Peyer's patch (tissue), 4 donors: ENCODE results near the gene PRKCA. TPM values are rescaled to one million over a fixed set of nuclear protein-coding genes. Genes with fewer than 3 reads are reported as not detected.

Source experiments
- DNase-seq, 3 donors: peaks; one replicate each; pipeline ENCODE4 v3.0.0-alpha.2; 2017 to 2019
- H3K27ac ChIP-seq, 4 donors: fragments of 200-600 bp; sonication (generic); one replicate each; pipeline ENCODE4 v1.5.1; 2016 to 2019
- H3K27me3 ChIP-seq, 2 donors: fragments of 200-600 bp; sonication (generic); one replicate each; pipeline ENCODE4 v1.5.1; 2019
- H3K36me3 ChIP-seq, 3 donors: fragments of 200-600 bp; sonication (generic); one replicate each; pipeline ENCODE4 v1.5.1; 2016 to 2019
- H3K4me1 ChIP-seq, 4 donors: fragments of 200-600 bp; sonication (generic); one replicate each; pipeline ENCODE4 v1.5.1; 2016 to 2019
- H3K4me3 ChIP-seq, 4 donors: fragments of 200-600 bp; sonication (generic); 1 replicate in 3 of 4; 2 replicates in 1 of 4; pipeline ENCODE4 v1.5.1; 2016 to 2019; ENCODE audit warnings: mild to moderate bottlenecking in 1 of 4
- H3K9me3 ChIP-seq, 4 donors: fragments of 200-600 bp; sonication (generic); one replicate each; pipeline ENCODE4 v1.5.1; 2016 to 2019; ENCODE audit warnings: mild to moderate bottlenecking in 1 of 4
- POLR2A ChIP-seq, 2 donors: fragments of 450-650 bp; IDR thresholded peaks; one replicate each; pipeline ENCODE4 v1.5.1; 2017; ENCODE audit warnings: antibody characterized with exemption in 2 of 2, mild to moderate bottlenecking in 2 of 2, moderate library complexity in 2 of 2
- total RNA-seq, 4 donors: library from RNA; depleted of rRNA; stranded (reverse); fragments of >200 nt; gene quantifications; one replicate each; pipeline ENCODE4 v1.1.0, GENCODE V29; 2016
- TF ChIP-seq, protein P1 (sequence below), 6 experiments: fragments of 450-650 bp in 4 of 6; fragments of 200-600 bp in 2 of 6; sonication (generic) in 1 of 6; IDR thresholded peaks; one replicate each; pipeline ENCODE4 v1.5.1; 2017 to 2019; ENCODE audit warnings: antibody characterized with exemption in 6 of 6, mild to moderate bottlenecking in 3 of 6, moderate library complexity in 1 of 6

Gene PRKCA
- total RNA-seq, 4 donors from 2014 or later, result 32.2 to 47.0 (median 43.5) TPM

DNA sequence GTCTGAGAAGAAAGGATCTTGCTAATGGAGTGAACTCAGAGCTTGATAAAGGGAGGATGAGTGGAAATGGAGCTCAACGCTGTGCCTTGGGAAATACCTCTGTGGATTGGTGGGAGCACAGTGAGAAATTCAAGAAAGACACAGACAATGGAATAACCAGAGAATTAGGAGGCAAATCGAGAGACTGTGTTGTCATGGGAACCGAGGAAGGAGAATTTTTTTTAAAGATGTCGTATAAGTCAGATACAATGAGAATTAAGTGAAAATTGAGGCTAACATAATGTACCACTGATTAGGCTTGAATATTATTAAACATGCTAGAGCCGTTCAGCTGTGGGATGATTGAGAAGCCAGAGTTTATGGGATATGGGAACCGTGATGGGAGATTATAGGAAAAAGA is 134.2 kb downstream of the PRKCA start:
- no peak overlapping the region for H3K27ac ChIP-seq
- H3K4me3 ChIP-seq, result no peak overlapping the region
- no peak for DNase-seq
- TF ChIP-seq POLR2A (IDR thresholded peaks at IDR 0.05), result no peak
- TF ChIP-seq, protein P1, sequence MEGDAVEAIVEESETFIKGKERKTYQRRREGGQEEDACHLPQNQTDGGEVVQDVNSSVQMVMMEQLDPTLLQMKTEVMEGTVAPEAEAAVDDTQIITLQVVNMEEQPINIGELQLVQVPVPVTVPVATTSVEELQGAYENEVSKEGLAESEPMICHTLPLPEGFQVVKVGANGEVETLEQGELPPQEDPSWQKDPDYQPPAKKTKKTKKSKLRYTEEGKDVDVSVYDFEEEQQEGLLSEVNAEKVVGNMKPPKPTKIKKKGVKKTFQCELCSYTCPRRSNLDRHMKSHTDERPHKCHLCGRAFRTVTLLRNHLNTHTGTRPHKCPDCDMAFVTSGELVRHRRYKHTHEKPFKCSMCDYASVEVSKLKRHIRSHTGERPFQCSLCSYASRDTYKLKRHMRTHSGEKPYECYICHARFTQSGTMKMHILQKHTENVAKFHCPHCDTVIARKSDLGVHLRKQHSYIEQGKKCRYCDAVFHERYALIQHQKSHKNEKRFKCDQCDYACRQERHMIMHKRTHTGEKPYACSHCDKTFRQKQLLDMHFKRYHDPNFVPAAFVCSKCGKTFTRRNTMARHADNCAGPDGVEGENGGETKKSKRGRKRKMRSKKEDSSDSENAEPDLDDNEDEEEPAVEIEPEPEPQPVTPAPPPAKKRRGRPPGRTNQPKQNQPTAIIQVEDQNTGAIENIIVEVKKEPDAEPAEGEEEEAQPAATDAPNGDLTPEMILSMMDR (IDR thresholded peaks at IDR 0.05), result no peak
- peaks cover 0 to 6% (median 0%) of the 10 kb centered on the region in 4 donors for H3K4me1 ChIP-seq
- H3K27me3 ChIP-seq, result no peaks in the 10 kb centered on the region
- no peaks in the 10 kb centered on the region for H3K36me3 ChIP-seq
- H3K9me3 ChIP-seq, result no peaks in the 10 kb centered on the region

DNA sequence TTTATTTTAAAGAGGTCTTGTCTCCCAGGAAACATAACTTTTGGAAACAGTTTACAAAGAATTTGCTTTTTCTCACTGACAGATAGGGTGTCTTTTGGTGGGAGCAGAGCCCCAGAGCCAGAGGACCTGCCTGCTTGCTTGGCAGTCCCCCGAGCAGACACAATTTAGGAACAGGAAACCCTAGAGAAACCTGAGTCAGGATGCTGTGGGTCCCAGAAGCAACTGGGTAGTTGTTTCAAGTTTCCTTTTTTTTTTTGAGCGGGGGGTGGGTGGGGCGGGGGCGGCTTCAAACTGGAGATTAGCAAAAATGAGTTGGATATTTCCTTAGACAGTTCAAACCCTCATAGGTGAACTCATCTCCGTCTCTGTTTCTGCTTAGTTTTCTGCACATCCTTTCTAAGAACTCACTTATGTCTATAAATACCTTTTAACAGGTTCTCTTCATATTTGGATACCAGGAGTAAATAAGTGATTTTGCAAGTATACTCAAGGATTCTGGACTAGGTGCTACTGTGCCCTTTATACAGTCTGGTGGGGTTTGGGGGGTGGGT is 135.1 kb downstream of the PRKCA start:
- no peak for DNase-seq
- Histone ChIP-seq H3K27ac (no peak overlapping the region), H3K9me3 (no peaks in the 10 kb centered on the region), H3K4me1 (peaks cover 0 to 9% (median 0%) of the 10 kb centered on the region in 4 donors), H3K4me3 (no peak overlapping the region), H3K36me3 (no peaks in the 10 kb centered on the region), H3K27me3 (no peaks in the 10 kb centered on the region)
- no peak for TF ChIP-seq POLR2A (IDR thresholded peaks at IDR 0.05)
- TF ChIP-seq, protein P1 (IDR thresholded peaks at IDR 0.05), result no peak

DNA sequence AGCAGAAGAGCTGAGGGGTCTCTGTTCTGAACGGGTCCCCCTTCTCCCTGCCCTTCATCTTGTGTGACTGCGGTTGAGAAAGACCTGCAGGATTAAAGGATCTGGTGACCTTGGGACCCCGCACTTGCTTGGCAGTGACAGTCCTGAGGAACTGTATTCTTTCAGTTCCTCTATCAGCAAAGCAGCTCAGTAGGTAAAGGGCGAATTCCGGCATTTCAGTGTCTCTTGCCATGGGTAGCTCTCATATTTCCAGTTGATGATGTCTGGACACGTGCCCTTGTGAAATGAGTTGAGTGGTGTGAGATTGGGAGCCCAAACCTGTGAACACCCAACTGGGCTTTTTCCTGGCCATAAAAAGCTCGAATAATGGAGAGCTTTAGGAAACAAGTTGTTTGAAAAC is 135.7 kb downstream of the PRKCA start:
- Histone ChIP-seq H3K4me3 (no peak overlapping the region), H3K4me1 (peaks cover 0 to 9% (median 0%) of the 10 kb centered on the region in 4 donors), H3K9me3 (no peaks in the 10 kb centered on the region), H3K27ac (no peak overlapping the region), H3K36me3 (no peaks in the 10 kb centered on the region), H3K27me3 (no peaks in the 10 kb centered on the region)
- TF ChIP-seq POLR2A (IDR thresholded peaks at IDR 0.05), result no peak
- DNase-seq, result no peak

DNA sequence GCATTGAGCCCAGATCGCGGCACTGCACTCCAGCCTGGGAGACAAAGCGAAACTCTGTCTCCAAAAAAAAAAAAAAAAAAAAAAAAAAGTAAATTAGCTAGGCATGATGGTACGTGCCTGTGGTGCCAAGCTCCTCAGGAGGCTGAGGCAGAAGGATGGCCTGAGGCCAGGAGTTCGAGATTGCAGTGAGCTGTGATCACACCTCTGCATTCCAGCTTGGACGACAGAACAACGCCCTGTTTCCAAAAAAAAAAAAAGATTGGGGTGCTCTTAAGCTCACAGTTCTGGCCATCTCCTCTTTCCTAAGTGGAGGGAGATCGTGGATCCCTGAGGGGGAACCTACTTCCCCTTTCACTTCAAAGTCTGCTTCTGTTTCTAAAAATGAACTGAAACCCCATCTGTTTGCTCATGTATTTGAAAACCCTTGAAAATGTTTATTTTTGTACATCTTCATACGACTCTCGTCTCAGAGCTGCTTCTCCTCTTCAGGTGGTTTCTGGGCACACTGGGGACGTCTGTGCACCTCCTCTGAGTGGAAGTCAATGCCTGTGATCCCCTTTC is 138.8 kb downstream of the PRKCA start:
- no peak overlapping the region for H3K27ac ChIP-seq
- no peak for TF ChIP-seq POLR2A (IDR thresholded peaks at IDR 0.05)
- TF ChIP-seq, protein P1 (IDR thresholded peaks at IDR 0.05), result no peak
- H3K36me3 ChIP-seq, result no peaks in the 10 kb centered on the region
- peaks cover 0 to 9% (median 0%) of the 10 kb centered on the region in 4 donors for H3K4me1 ChIP-seq
- no peak overlapping the region for H3K4me3 ChIP-seq
- DNase-seq, result no peak
- H3K9me3 ChIP-seq, result no peaks in the 10 kb centered on the region
- H3K27me3 ChIP-seq, result no peaks in the 10 kb centered on the region

DNA sequence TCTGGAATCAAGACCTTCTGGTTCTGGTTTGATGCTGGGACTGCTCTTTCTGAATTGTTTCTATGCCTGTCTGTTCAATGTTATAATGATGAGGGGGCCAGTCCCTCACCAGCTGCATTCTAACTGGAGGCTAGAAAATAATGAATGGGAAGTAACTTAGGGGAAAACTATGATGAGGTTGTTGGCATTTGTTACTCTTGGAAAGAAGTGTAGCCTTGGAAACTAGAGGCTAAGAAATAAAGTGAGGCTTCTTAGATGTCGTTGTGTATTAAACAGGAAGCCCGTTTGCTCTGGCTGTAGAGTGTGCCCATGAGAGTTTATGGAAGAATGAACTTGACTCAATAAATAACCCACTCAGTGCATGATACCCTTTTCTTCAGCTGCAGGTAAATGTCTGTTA is 140.8 kb downstream of the PRKCA start:
- H3K4me1 ChIP-seq, result peaks cover 0 to 9% (median 0%) of the 10 kb centered on the region in 4 donors
- H3K9me3 ChIP-seq, result no peaks in the 10 kb centered on the region
- H3K27me3 ChIP-seq, result no peaks in the 10 kb centered on the region
- H3K4me3 ChIP-seq, result no peak overlapping the region
- no peaks in the 10 kb centered on the region for H3K36me3 ChIP-seq
- no peak for TF ChIP-seq POLR2A (IDR thresholded peaks at IDR 0.05)
- TF ChIP-seq, protein P1 (IDR thresholded peaks at IDR 0.05), result no peak
- no peak overlapping the region for H3K27ac ChIP-seq
- DNase-seq, result no peak

DNA sequence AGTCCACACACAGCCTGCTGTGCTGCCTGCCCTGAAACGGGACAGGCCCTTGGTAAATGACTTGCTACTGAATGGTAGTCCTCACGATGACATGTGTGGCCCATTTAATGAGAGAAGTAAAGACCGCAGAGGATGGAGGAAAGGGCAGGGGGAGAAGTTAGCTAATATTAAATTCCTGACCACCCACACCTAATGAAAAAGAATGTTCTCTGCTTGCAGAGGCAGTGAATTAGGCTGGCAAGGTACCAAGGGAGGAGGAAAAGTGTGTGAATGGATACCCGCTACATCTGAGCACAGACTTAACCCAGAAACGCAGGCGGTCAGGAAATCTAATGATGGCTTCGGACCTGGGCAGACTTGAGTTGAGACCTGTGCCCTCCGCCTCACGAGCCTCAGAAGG is 141.2 kb downstream of the PRKCA start:
- H3K27ac ChIP-seq, result no peak overlapping the region
- no peaks in the 10 kb centered on the region for H3K36me3 ChIP-seq
- TF ChIP-seq POLR2A (IDR thresholded peaks at IDR 0.05), result no peak
- TF ChIP-seq, protein P1 (IDR thresholded peaks at IDR 0.05), result no peak
- H3K4me3 ChIP-seq, result no peak overlapping the region
- no peaks in the 10 kb centered on the region for H3K27me3 ChIP-seq
- peaks cover 0 to 9% (median 0%) of the 10 kb centered on the region in 4 donors for H3K4me1 ChIP-seq
- H3K9me3 ChIP-seq, result no peaks in the 10 kb centered on the region
- DNase-seq, result no peak
